Activated CD4-positive, alpha-beta memory T cell treated with anti-CD3 and anti-CD28 coated beads for 36 hours (primary cell): ENCODE results near the gene RSPH3. TPM values are rescaled to one million over a fixed set of nuclear protein-coding genes. Genes with fewer than 3 reads are reported as not detected.
"Not testable (repeated sequence)": the region's sequence is repeated elsewhere in the genome, so short reads cannot be mapped to it uniquely, and the experiment has no call there.

Experiments used
- CTCF ChIA-PET: fragments of 350-600 bp; sonication (Branson Sonifier 250); formaldehyde crosslinking; loops from one replicate; lab custom pipeline; 2021; ENCODE audit warnings: antibody characterized with exemption, inconsistent platforms; lab: Charles Lee
- POLR2A ChIA-PET: fragments of 350-600 bp; sonication (Branson Sonifier 250); formaldehyde crosslinking; loops from one replicate; lab custom pipeline; 2021; ENCODE audit warnings: antibody characterized with exemption; lab: Charles Lee
- DNase-seq: peaks from one replicate; pipeline ENCODE4 v3.0.0-alpha.2; 2020
- H3K27ac Mint-ChIP-seq: one replicate; pipeline ENCODE4 v1.8.0; 2021; ENCODE audit warnings: mixed read lengths
- H3K27me3 Mint-ChIP-seq: one replicate; pipeline ENCODE4 v1.8.0; 2021; ENCODE audit warnings: mixed read lengths
- H3K36me3 Mint-ChIP-seq: one replicate; pipeline ENCODE4 v1.8.0; 2021; ENCODE audit warnings: mixed read lengths
- H3K4me1 Mint-ChIP-seq: one replicate; pipeline ENCODE4 v1.8.0; 2021; ENCODE audit warnings: low read depth, mixed read lengths
- H3K4me3 Mint-ChIP-seq: one replicate; pipeline ENCODE4 v1.8.0; 2021; ENCODE audit warnings: mild to moderate bottlenecking, mixed read lengths
- H3K9me3 Mint-ChIP-seq: one replicate; pipeline ENCODE4 v1.8.0; 2021; ENCODE audit warnings: mixed read lengths
- intact Hi-C: fragments of 100-400 bp; cut with micrococcal nuclease; formaldehyde crosslinking; loops from one replicate; pipeline ENCODE4 v1.15.1; 2023
- total RNA-seq, 2 experiments: library from RNA; stranded (reverse); gene quantifications; one replicate each; pipeline ENCODE4 v1.2.3, GENCODE V29; 2021

RSPH3 gene
- total RNA-seq, 2 experiments from 2014 or later = 6.1 to 6.8 TPM

DNA sequence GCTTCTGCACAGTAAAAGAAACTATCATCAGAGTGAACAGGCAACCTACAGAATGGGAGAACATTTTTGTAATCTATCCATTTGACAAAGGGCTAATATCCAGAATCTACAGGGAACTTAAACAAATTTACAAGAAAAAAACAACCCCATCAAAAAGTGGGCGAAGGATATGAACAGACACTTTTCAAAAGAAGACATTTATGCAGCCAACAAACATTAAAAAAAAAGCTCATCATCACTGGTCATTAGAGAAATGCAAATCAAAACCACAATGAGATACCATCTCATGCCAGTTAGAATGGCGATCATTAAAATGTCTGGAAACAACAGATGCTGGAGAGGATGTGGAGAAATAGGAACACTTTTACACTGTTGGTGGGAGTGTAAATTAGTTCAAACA is 48.4 kb downstream of the RSPH3 start:
- POLR2A ChIA-PET, H3K36me3 Mint-ChIP-seq, H3K9me3 Mint-ChIP-seq, H3K27me3 Mint-ChIP-seq, H3K4me1 Mint-ChIP-seq, H3K4me3 Mint-ChIP-seq, H3K27ac Mint-ChIP-seq, intact Hi-C loops, DNase-seq, CTCF ChIA-PET: not testable (repeated sequence)

DNA sequence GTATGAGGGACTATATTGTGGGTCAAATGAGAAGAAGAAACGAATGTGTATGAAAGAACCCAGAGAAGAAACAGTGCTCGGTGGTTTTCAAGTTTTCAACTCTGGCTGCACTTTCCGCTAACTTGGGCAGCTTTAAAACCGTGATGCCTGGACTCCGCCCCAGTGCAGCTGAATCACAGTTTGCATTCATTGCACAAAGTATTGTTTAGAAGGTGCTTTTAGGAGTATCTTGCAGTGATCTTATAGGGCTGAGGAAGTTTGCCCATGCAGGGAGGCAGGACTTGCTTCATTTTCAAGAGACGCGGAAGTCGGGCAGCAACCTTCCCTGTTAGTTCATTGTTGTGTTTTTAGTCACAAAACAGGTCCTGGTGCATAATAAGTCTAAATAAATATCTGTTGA is 52.7 kb downstream of the RSPH3 start:
- peaks cover 5% of the 10 kb centered on the region for H3K9me3 Mint-ChIP-seq
- H3K27ac Mint-ChIP-seq = no peak overlapping the region
- no peak for DNase-seq
- CTCF ChIA-PET = no interaction called here
- H3K4me1 Mint-ChIP-seq = no peaks in the 10 kb centered on the region
- intact Hi-C loops = no loop called here
- H3K36me3 Mint-ChIP-seq = peaks cover 5% of the 10 kb centered on the region
- peaks cover 4% of the 10 kb centered on the region for H3K27me3 Mint-ChIP-seq
- POLR2A ChIA-PET = no interaction called here
- H3K4me3 Mint-ChIP-seq = no peak overlapping the region

DNA sequence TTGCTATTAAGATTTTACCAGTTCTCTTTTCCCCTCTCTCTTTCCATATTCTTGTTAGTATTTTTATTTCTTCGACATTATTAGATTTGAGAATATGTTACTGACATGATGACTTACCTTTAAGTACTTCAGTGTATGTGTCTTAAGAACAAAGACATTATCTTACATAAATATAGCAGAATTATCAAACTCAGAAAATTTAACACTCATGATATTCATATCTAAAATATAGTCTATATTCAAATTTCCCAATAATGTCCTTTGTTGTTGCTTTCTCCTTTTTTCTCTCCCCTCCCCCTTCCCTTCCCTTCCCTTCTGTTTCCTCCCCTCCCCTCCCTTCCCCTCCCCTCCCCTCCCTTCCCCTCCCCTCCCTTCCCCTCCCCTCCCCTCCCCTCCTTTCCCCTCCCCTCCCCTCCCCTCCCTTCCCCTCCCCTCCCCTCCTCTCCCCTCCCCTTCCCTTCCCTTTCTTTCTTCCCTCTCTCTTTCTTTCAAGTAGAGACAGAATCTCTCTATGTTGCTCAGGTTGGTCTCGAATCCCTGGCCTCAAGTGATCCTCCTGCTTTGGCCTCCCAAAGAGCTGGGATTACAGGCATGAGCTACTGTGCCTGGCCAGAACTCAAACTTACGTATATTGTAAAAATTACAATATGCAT is 56.5 kb downstream of the RSPH3 start:
- H3K9me3 Mint-ChIP-seq = peaks cover 6% of the 10 kb centered on the region
- peaks cover 10% of the 10 kb centered on the region for H3K27me3 Mint-ChIP-seq
- no peak overlapping the region for H3K27ac Mint-ChIP-seq
- peaks cover 2% of the 10 kb centered on the region for H3K36me3 Mint-ChIP-seq
- peaks cover 4% of the 10 kb centered on the region for H3K4me1 Mint-ChIP-seq
- POLR2A ChIA-PET = no interaction called here
- intact Hi-C loops = no loop called here
- CTCF ChIA-PET = no interaction called here
- no peak overlapping the region for H3K4me3 Mint-ChIP-seq
- no peak for DNase-seq

DNA sequence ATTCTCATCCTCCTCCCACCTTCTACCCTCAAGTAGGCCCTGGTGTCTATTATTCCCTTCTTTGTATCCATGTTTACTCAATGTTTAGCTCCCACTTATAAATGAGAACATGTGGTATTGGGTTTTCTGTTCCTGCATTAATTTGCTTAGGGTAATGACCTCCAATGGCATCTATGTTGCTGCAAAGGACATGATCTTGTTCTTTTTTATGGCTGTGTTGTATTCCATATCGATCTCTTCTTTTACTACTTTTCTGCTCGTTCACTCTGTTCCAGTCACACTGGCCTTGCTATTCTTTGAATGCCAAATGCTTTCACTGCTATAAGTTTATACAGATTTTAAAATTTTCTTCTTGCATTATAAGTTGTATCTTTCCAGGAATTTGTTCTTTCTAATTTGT is 57.7 kb downstream of the RSPH3 start:
- peaks cover 10% of the 10 kb centered on the region for H3K27me3 Mint-ChIP-seq
- no peak overlapping the region for H3K27ac Mint-ChIP-seq
- H3K4me3 Mint-ChIP-seq = no peak overlapping the region
- ChIA-PET CTCF (no interaction called here), POLR2A (no interaction called here)
- intact Hi-C loops = no loop called here
- peaks cover 4% of the 10 kb centered on the region for H3K4me1 Mint-ChIP-seq
- peaks cover 2% of the 10 kb centered on the region for H3K36me3 Mint-ChIP-seq
- DNase-seq = no peak
- H3K9me3 Mint-ChIP-seq = peaks cover 6% of the 10 kb centered on the region

DNA sequence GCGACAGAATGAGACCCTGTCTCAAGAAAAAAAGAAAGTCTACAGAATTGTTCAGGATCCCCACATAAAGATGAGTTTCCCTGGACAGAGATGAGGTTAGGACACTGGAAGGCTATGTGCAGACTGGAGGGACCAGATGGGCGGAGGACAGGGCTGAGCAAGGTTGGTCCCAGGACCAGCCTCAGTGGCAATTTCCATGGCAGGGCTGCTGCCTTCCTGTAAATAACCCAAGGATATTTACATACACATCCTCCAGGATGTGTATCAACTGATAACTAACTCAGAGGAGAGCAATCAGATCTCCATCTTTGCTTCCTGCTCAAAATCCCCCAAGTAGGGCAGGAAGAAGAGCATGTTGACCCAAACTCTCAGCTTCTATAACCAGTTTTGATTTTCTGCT is 58.8 kb downstream of the RSPH3 start:
- Mint-ChIP-seq H3K27me3 (peaks cover 9% of the 10 kb centered on the region), H3K27ac (no peak overlapping the region), H3K4me1 (peaks cover 4% of the 10 kb centered on the region), H3K4me3 (no peak overlapping the region), H3K36me3 (peaks cover 2% of the 10 kb centered on the region), H3K9me3 (peaks cover 6% of the 10 kb centered on the region)
- DNase-seq = no peak
- intact Hi-C loops = no loop called here
- ChIA-PET CTCF (no interaction called here), POLR2A (no interaction called here)

DNA sequence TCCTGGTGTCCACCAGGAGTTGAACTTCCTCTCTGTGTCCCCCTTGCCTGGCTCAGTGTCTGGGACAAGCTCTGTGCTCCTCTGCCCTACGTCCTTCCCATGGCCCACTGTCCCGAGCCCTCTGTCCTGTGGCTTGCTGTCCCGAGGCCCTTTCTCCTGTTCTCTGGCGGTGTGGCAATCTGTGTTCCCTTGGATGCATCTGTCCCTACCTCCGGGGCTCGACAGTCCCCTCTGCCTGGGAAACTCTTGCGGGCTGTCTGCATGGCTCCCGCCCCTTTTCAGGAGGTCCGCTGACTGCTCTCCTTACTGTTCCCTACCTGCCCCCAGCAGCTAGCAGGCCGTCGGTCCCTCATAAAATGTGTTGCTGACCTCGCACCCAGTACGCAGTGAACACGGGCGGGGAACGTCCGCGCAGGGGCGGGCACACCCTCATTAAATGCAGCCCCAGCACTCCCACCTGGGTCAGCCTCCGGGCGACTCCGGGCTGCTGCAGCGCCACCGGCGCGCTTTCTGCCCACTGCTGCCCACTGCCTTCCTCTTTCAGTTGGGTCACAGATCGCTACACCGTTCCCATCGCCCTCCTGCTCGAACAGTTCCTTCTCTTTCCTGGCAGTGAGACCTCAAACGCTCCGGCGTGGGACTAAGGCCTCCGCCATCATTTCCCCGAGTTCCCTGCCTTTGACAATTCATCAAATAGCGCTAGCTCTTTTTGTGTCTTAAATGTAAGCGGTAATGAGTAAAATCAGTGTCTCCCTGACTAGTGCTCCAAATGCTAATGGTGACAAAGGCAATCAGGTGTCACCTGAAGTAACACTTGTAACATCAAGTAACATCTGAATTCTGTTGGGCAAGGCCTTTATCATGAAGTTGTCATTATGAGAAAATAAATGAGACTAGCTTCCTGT is 60.5 kb downstream of the RSPH3 start:
- Mint-ChIP-seq H3K4me3 (peak overlapping the region; percentile 57), H3K27me3 (peaks cover 9% of the 10 kb centered on the region), H3K27ac (no peak overlapping the region), H3K4me1 (peaks cover 4% of the 10 kb centered on the region), H3K36me3 (peaks cover 2% of the 10 kb centered on the region), H3K9me3 (peaks cover 6% of the 10 kb centered on the region)
- CTCF ChIA-PET = interaction anchor here (0.8 kb wide), 1 partner anchor 20 kb away, joined by 3 read pairs; no protein-coding TSS in a partner anchor
- intact Hi-C loops = no loop called here
- POLR2A ChIA-PET = no interaction called here
- no peak for DNase-seq

DNA sequence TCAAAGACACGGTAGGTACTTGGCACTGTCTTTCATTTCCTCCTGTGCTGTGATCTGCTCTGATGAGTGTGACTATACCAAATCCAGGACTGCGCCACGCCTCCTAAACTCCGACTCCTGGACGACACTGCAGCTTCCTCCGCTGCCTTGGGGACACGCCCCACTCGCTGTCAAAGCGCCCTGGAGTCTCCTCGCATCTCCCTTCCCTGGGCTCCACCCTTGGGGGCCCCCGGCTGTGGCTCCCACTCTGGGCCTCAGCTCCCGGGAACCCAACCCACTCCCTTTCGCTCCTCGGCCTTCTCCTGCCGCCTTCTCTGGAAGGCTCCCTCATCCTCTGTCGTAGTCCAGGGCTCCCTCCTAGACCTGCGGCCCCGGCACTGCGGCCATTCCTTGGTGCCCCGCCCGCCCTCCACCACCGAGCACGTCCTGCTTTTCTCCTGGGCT is 61.2 kb downstream of the RSPH3 start:
- H3K4me1 Mint-ChIP-seq = peaks cover 4% of the 10 kb centered on the region
- DNase-seq = peak; percentile 46
- CTCF ChIA-PET = no interaction called here
- POLR2A ChIA-PET = interaction anchor here (1.0 kb wide), 1 partner anchor 119 kb away, joined by 3 read pairs; no protein-coding TSS in a partner anchor
- peak overlapping the region; percentile 57 for H3K4me3 Mint-ChIP-seq
- H3K36me3 Mint-ChIP-seq = peaks cover 2% of the 10 kb centered on the region
- peaks cover 9% of the 10 kb centered on the region for H3K27me3 Mint-ChIP-seq
- peaks cover 6% of the 10 kb centered on the region for H3K9me3 Mint-ChIP-seq
- intact Hi-C loops = no loop called here
- no peak overlapping the region for H3K27ac Mint-ChIP-seq

DNA sequence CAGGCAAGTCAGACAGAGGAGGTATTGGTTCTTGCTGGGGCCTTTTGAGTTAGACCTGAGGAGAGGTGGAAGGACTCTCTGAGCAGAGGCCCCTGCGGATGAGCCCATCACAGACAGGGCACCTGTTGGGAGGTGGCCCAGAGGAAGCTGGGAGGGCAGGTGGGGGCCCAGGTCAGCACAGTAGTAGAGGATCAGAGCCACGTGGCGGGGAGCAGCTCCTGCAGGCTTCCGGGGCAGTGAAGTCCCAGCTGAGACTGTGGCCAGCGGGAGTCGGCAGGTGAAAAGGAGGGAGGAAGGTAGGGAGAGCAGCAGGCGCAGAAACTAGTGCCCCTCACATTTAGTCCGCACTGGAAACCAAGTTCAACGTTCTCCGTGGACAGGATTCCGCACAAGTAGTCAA is 61.8 kb downstream of the RSPH3 start:
- POLR2A ChIA-PET = interaction anchor here (1.0 kb wide), 1 partner anchor 119 kb away, joined by 3 read pairs; no protein-coding TSS in a partner anchor
- intact Hi-C loops = no loop called here

DNA sequence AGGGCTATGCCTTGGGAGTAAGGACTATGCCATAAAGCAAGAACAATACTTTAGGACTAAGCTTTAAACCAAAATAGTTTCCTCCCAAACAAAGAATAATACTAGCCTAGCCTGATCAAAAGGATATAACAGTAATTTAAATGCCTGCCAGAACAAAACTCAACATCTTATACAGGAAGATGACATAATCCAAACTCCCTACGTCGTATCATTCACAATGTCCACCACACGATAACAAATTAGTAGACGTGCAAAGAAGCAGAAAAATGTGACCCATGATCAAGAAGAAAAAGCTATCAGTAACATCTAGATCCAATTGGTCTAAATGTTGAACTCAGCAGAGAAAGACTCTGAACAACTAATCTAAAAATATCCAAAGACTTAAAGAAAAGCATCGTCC is 65.8 kb downstream of the RSPH3 start:
- no peaks in the 10 kb centered on the region for H3K9me3 Mint-ChIP-seq
- no peak for DNase-seq
- CTCF ChIA-PET = no interaction called here
- H3K4me3 Mint-ChIP-seq = no peak overlapping the region
- H3K27ac Mint-ChIP-seq = no peak overlapping the region
- no peaks in the 10 kb centered on the region for H3K36me3 Mint-ChIP-seq
- POLR2A ChIA-PET = no interaction called here
- no peaks in the 10 kb centered on the region for H3K4me1 Mint-ChIP-seq
- H3K27me3 Mint-ChIP-seq = no peaks in the 10 kb centered on the region
- intact Hi-C loops = no loop called here

More for the DNA sequence above, 61.8 kb downstream of the RSPH3 start:
- Mint-ChIP-seq H3K4me1 (peaks cover 4% of the 10 kb centered on the region), H3K27me3 (peaks cover 9% of the 10 kb centered on the region), H3K9me3 (peaks cover 6% of the 10 kb centered on the region), H3K36me3 (peaks cover 2% of the 10 kb centered on the region), H3K4me3 (no peak overlapping the region), H3K27ac (no peak overlapping the region)
- CTCF ChIA-PET = no interaction called here
- DNase-seq = no peak

DNA sequence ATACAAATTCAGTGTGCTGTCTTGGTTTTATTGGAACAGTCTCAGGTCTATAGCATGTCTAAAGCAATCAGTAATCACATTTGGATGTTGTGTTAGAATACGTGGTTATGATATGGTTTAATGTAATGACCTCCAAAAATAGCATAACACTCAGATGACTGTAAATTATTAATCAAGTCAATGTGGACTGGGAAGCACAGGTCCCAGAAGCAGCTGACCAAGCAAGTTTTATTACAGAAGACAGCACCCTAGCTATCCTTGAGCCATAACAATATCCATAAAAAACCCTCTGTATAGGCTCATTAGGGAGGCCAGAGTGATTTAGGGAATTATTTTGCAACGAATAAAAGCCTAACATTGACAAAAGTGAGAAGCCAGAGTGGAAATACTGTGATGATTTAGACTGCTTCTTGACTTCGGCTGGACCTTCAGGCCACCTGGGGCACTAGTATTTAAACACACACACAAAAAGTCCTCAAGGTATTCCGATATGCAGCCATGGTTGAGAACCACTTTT is 66.9 kb downstream of the RSPH3 start:
- H3K27ac Mint-ChIP-seq = no peak overlapping the region
- no peak for DNase-seq
- POLR2A ChIA-PET = no interaction called here

DNA sequence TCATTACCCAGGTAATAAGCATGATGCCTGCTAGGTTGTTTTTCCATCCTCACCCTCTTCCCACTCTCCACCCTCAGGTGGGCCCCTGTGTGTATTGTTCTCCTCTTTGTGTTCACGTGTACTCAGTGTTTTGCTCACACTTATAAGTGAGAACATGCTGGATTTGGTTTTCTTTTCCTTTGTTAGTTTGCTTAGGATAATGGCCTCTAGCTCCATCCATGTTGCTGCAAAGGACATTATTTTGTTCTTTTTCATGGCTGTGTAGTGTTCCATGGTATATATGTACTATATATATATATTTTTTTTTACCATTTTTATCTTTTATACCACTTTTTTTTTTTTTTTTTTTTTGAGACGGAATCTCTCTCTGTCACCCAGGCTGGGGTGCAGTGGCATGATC is 71.9 kb downstream of the RSPH3 start:
- no peak for DNase-seq
- H3K9me3 Mint-ChIP-seq = no peaks in the 10 kb centered on the region
- H3K27me3 Mint-ChIP-seq = no peaks in the 10 kb centered on the region
- intact Hi-C loops = no loop called here
- no peak overlapping the region for H3K27ac Mint-ChIP-seq
- CTCF ChIA-PET = no interaction called here
- no peaks in the 10 kb centered on the region for H3K36me3 Mint-ChIP-seq
- POLR2A ChIA-PET = no interaction called here
- H3K4me1 Mint-ChIP-seq = no peaks in the 10 kb centered on the region
- no peak overlapping the region for H3K4me3 Mint-ChIP-seq

More for the DNA sequence above, 66.9 kb downstream of the RSPH3 start:
- Mint-ChIP-seq H3K27me3 (no peaks in the 10 kb centered on the region), H3K4me3 (no peak overlapping the region), H3K9me3 (no peaks in the 10 kb centered on the region), H3K4me1 (no peaks in the 10 kb centered on the region), H3K36me3 (no peaks in the 10 kb centered on the region)
- intact Hi-C loops = no loop called here
- CTCF ChIA-PET = no interaction called here

DNA sequence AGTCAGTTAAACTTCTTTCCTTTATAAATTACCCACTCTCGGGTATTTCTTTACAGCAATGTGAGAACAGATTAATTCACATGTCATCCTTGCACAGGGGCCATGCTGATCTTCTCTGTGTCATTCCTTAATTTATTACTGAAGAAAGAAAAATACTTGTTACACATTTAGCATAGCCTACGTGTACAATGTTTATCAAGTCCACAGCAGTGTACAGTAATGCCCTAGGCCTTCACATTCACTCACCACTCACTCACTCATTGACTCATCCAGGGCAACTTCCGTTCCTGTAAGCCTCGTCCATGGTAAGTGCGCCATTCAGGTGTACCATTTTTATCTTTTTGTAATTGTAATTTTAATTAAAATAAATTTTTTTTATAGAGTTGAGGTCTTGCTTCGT is 73.6 kb downstream of the RSPH3 start:
- intact Hi-C loops = no loop called here
- H3K27ac Mint-ChIP-seq = no peak overlapping the region

More for the DNA sequence above, 73.6 kb downstream of the RSPH3 start:
- Mint-ChIP-seq H3K4me1 (no peaks in the 10 kb centered on the region), H3K9me3 (no peaks in the 10 kb centered on the region), H3K27me3 (no peaks in the 10 kb centered on the region), H3K4me3 (no peak overlapping the region), H3K36me3 (no peaks in the 10 kb centered on the region)
- no peak for DNase-seq
- ChIA-PET POLR2A (no interaction called here), CTCF (no interaction called here)
